GM12878 (cell line): ENCODE measurements around the gene GALE. TPM values are rescaled to one million over a fixed set of nuclear protein-coding genes. Genes with fewer than 3 reads are reported as not detected.

Experiments used
- ATAC-seq: fragments of 200-7000 bp; cut with Tn5 transposase; 3 replicates; pipeline ENCODE4 v1.9.1; 2020; ENCODE audit warnings: mild to moderate bottlenecking, moderate library complexity
- BruUV-seq: library from RNA; stranded (reverse); fragments of 400-500 nt; replicated peaks from 2 replicates; lab custom pipeline; 2021; lab: Mats Ljungman, UMichigan
- CTCF ChIA-PET: fragments of 300-600 bp; sonication (Branson Sonifier 250); formaldehyde crosslinking; extraction: SDS; loops from one replicate; lab custom pipeline; 2021; ENCODE audit warnings: inconsistent platforms; lab: Yijun Ruan, JAX
- POLR2A ChIA-PET: fragments of 350-600 bp; formaldehyde crosslinking; extraction: SDS; loops from one replicate; lab custom pipeline; 2021; ENCODE audit warnings: inconsistent platforms; lab: Charles Lee
- RAD21 ChIA-PET: fragments of 300-600 bp; sonication (Branson Sonifier 250); formaldehyde crosslinking; loops from one replicate; lab custom pipeline; 2023; ENCODE audit warnings: antibody characterized with exemption; ENCODE audit not compliant: unreplicated experiment; lab: Charles Lee
- SMC1A ChIA-PET: fragments of 300-600 bp; sonication (Branson Sonifier 250); formaldehyde crosslinking; loops from one replicate; lab custom pipeline; 2023; ENCODE audit not compliant: unreplicated experiment, uncharacterized antibody; lab: Charles Lee
- DNase-seq: peaks from one replicate; pipeline ENCODE4 v3.0.0-alpha.2; 2011; ENCODE audit warnings: low read depth, low spot score
- FAIRE-seq: peaks from 3 replicates; lab custom pipeline; 2011; peaks lifted over from hg19 to GRCh38; lab: Jason Lieb, UNC
- H2AFZ ChIP-seq: 2 replicates; pipeline ENCODE4 v1.6.0; 2011; ENCODE audit warnings: low read depth, low read length, control low read depth; ENCODE audit not compliant: control insufficient read depth
- H3K27ac ChIP-seq: 2 replicates; pipeline ENCODE4 v1.5.1; 2011; ENCODE audit warnings: control low read depth; ENCODE audit not compliant: control insufficient read depth, insufficient read depth
- H3K27me3 ChIP-seq, 2 experiments: replicated peaks in 1 of 2; 2 replicates each; pipeline versions ENCODE4 v1.6.0 to v1.6.1; 2011; ENCODE audit warnings: low read length in 1 of 2; ENCODE audit not compliant: control insufficient read depth in 2 of 2, insufficient read depth in 2 of 2
- H3K36me3 ChIP-seq, 2 experiments: 2 replicates each; pipeline ENCODE4 v1.5.1; 2011; ENCODE audit warnings: low read length in 1 of 2; ENCODE audit not compliant: control insufficient read depth in 2 of 2, insufficient read depth in 2 of 2
- H3K4me1 ChIP-seq: 2 replicates; pipeline ENCODE4 v1.6.1; 2011; ENCODE audit warnings: mild to moderate bottlenecking, low read length, moderate library complexity, mixed read lengths; ENCODE audit not compliant: control insufficient read depth, insufficient read depth
- H3K4me2 ChIP-seq: 2 replicates; pipeline ENCODE4 v1.6.0; 2011; ENCODE audit warnings: control low read depth; ENCODE audit not compliant: control insufficient read depth, insufficient read depth
- H3K4me3 ChIP-seq: fragments of 200-600 bp; sonication (generic); 2 replicates; pipeline ENCODE4 v1.5.1; 2016
- H3K79me2 ChIP-seq: 2 replicates; pipeline ENCODE4 v1.6.0; 2011; ENCODE audit warnings: low read length; ENCODE audit not compliant: control insufficient read depth, insufficient read depth
- H3K9ac ChIP-seq: 2 replicates; pipeline ENCODE4 v1.8.0; 2011; ENCODE audit warnings: low read length, control low read depth, mixed read lengths; ENCODE audit not compliant: control insufficient read depth, insufficient read depth
- H3K9me3 ChIP-seq: replicated peaks from 3 replicates; pipeline ENCODE4 v1.5.1; 2011; ENCODE audit warnings: mild to moderate bottlenecking, low read length; ENCODE audit not compliant: control insufficient read depth, insufficient read depth
- H4K20me1 ChIP-seq: 2 replicates; pipeline ENCODE4 v1.6.0; 2011; ENCODE audit not compliant: control insufficient read depth, insufficient read depth
- CEBPB ChIP-seq, 2 experiments: fragments of 150-350 bp in 1 of 2; IDR thresholded peaks; 2 replicates each; pipeline ENCODE4 v1.6.1; 2012 to 2014; ENCODE audit warnings: low read depth in 2 of 2, low read length in 2 of 2, borderline replicate concordance in 1 of 2, inconsistent platforms in 1 of 2
- CREB1 ChIP-seq: IDR thresholded peaks from 2 replicates; pipeline ENCODE4 v1.6.1; 2012; ENCODE audit warnings: low read depth, mild to moderate bottlenecking, inconsistent platforms
- ESRRA ChIP-seq: IDR thresholded peaks from 2 replicates; pipeline ENCODE4 v1.6.1; 2012; ENCODE audit warnings: mild to moderate bottlenecking, low read length, improper control_type of control experiment
- POLR2AphosphoS2 ChIP-seq: IDR thresholded peaks from 2 replicates; pipeline ENCODE4 v1.6.1; 2011; ENCODE audit warnings: low read depth, mild to moderate bottlenecking, low read length, improper control_type of control experiment, moderate library complexity
- RAD21 ChIP-seq: IDR thresholded peaks from 2 replicates; pipeline ENCODE4 v1.6.1; 2011; ENCODE audit warnings: mild to moderate bottlenecking, low read depth, low read length, moderate library complexity; ENCODE audit not compliant: insufficient read depth
- TARDBP ChIP-seq: IDR thresholded peaks from 2 replicates; pipeline ENCODE4 v1.6.1; 2016; ENCODE audit warnings: borderline replicate concordance
- ZNF24 ChIP-seq: fragments of 450-650 bp; IDR thresholded peaks from 2 replicates; pipeline ENCODE4 v1.6.1; 2017; ENCODE audit warnings: antibody characterized with exemption, mild to moderate bottlenecking
- WGBS: methylation state at CpG from one replicate; pipeline ENCODE4 v1.1.6; 2016; ENCODE audit warnings: low lambda C conversion rate; ENCODE audit not compliant: insufficient replicate concordance, insufficient coverage; ENCODE audit errors: missing lambda C conversion rate; 5-methylcytosine and 5-hydroxymethylcytosine counted together
- in situ Hi-C: fragments of 300-500 bp; cut with MboI; formaldehyde crosslinking; loops from 9 replicates; pipeline ENCODE4 v1.14.3; 2018; ENCODE audit warnings: mixed read lengths
- intact Hi-C: fragments of 100-400 bp; cut with micrococcal nuclease; formaldehyde crosslinking; loops from one replicate; pipeline ENCODE4 v1.14.2; 2022; ENCODE audit not compliant: unreplicated experiment
- polyA plus RNA-seq, 11 experiments: library from polyadenylated mRNA; depleted of rRNA in 4 of 11; unstranded in 6 of 11; stranded (reverse) in 5 of 11; fragments of >200 nt; fragmentation: Nextera tagmentation in 4 of 11; fragmentation: Illumina TruSeq in 1 of 11; extraction: Ambion mirVana in 4 of 11; extraction: Trizol in 1 of 11; gene quantifications; 1 replicate in 1 of 11; 2 replicates in 10 of 11; pipeline versions ENCODE4 v1.2.1 to v1.2.3, GENCODE V29; 2011 to 2016; ENCODE audit warnings: inconsistent platforms in 2 of 11, missing spikeins in 2 of 11, low read depth in 1 of 11
- total RNA-seq, 4 experiments: library from RNA; depleted of rRNA in 3 of 4; stranded (reverse); fragments of >200 nt in 3 of 4; fragmentation: Illumina TruSeq in 1 of 4; extraction: Trizol in 1 of 4; gene quantifications; 2 replicates each; pipeline versions ENCODE4 v1.2.1 to v1.2.3, GENCODE V29; 2013 to 2021

The GALE gene
- total and polyA plus RNA-seq, 10 of the 15 experiments (the other 5 are each of a cell fraction or from before 2014, with no cell fraction given): 4.2 to 93.7 (median 40.4) TPM

DNA sequence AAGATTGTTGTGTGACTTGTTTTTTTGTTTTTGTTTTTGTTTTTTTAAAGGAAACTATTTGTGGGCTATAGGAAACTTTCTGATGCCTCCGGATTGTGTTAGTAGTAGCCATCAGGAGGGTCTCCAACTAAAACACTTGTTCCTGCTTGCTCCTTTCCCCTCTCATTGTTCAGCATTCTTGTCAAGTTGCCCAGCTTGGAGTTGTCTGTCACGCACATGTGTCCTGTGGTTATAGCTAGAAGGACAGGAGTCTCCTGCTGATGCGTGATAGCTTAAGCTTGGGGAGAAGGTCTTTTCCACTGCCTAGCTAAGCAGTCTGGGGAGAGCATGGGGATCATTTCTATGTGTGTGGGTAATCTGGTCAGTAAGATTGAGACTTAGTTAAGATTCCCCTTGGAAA, 12.9 kb downstream of the GALE start:
- POLR2A ChIA-PET: no interaction called here
- ATAC-seq (no peak), DNase-seq (no peak), FAIRE-seq (no peak)
- Histone ChIP-seq H3K9ac (no peak overlapping the region), H3K27ac (no peak overlapping the region), H3K27me3 (no peaks in the 10 kb centered on the region), H2AFZ (no peak overlapping the region), H3K4me2 (no peak overlapping the region), H3K36me3 (peaks cover 9 to 18% of the 10 kb centered on the region in 2 experiments; a peak in 3 of 4 replicates), H3K4me3 (no peak overlapping the region), H3K79me2 (peaks cover 18% of the 10 kb centered on the region), H3K9me3 (no peaks in the 10 kb centered on the region), H4K20me1 (no peaks in the 10 kb centered on the region), H3K4me1 (0 out of 2 replicates have a peak, but pooled peaks cover 5% of the 10 kb centered on the region)
- in situ Hi-C loops (loop anchor here (25.0 kb wide), 1 partner anchor 1450 kb away; the partner anchor contains the start of genes RSRP1 and SYF2), intact Hi-C loops (no loop called here)
- BruUV-seq: TSS peak; percentile 36
- RAD21 ChIA-PET: interaction anchor here (1.1 kb wide), 1 partner anchor 129 kb away, joined by 3 read pairs; no protein-coding TSS in a partner anchor
- TF ChIP-seq ZNF24: no peak
- TF ChIP-seq RAD21: no peak
- TF ChIP-seq POLR2AphosphoS2: no peak
- TF ChIP-seq CEBPB (IDR thresholded peaks at IDR 0.05; ENCODE audit: borderline replicate concordance in 1 of 2, low read depth in 2 of 2, low read length in 2 of 2): no peak
- TF ChIP-seq TARDBP: no peak
- no peak for TF ChIP-seq ESRRA
- TF ChIP-seq CREB1: no peak
- SMC1A ChIA-PET: interaction anchor here (0.7 to 1.2 kb wide), 5 partner anchors 8 to 129 kb away, joined by 3 to 4 read pairs (median 3); partner anchors contain the start of gene PITHD1
- CTCF ChIA-PET: interaction anchor here (0.9 to 1.6 kb wide), 7 partner anchors 8 to 129 kb away, joined by 3 to 5 read pairs (median 4); partner anchors contain the start of gene PITHD1
- WGBS: 100% methylated on average over 3 of the region's 3 CpGs
